Endometrium (tissue), 2 donors: ENCODE measurements around the gene ZDHHC16.

ENCODE experiments used
- FAIRE-seq: peaks from 2 replicates; lab custom pipeline; 2012; peaks lifted over from hg19 to GRCh38; lab: Jason Lieb, UNC
- donor health status: control.
- donor health status: control.

ZDHHC16 gene

GRCh38 chr10:97479939-97480338 is 34.0 kb downstream of the ZDHHC16 start:
- no peak for FAIRE-seq

GRCh38 chr10:97481071-97481470 is 35.1 kb downstream of the ZDHHC16 start:
- FAIRE-seq = no peak

GRCh38 chr10:97482381-97482780 is 36.4 kb downstream of the ZDHHC16 start:
- no peak for FAIRE-seq

- FAIRE-seq = no peak
Observed at GRCh38 chr10:97483506-97483905, 37.5 kb downstream of the ZDHHC16 start.

DNA sequence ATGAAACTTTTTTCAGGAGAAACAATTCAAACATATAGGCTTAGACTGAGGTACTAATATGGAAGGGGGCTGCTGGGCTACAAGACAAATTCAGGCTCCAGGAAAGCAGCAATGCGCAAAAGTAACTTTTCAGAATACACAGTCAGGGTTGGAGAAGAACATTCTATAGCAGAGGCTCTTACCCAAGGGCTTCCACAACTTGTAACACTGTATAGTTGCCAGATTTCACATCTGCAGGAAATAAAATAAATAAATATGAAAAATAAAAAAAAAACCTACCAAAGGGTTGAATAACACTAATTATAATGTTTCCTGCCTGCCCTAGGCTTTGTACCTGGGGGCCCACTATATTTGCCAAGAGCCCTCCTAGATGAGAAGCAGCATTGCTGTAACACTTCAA is 37.9 kb downstream of the ZDHHC16 start:
- no peak for FAIRE-seq

GRCh38 chr10:97485647-97486281 is 39.8 kb downstream of the ZDHHC16 start:
- no peak for FAIRE-seq

GRCh38 chr10:97490592-97490991 is 44.6 kb downstream of the ZDHHC16 start:
- FAIRE-seq = no peak

- no peak for FAIRE-seq
Observed at GRCh38 chr10:97494151-97494550, 48.2 kb downstream of the ZDHHC16 start.

GRCh38 chr10:97494863-97495506 is 49.0 kb downstream of the ZDHHC16 start:
- FAIRE-seq = no peak

DNA sequence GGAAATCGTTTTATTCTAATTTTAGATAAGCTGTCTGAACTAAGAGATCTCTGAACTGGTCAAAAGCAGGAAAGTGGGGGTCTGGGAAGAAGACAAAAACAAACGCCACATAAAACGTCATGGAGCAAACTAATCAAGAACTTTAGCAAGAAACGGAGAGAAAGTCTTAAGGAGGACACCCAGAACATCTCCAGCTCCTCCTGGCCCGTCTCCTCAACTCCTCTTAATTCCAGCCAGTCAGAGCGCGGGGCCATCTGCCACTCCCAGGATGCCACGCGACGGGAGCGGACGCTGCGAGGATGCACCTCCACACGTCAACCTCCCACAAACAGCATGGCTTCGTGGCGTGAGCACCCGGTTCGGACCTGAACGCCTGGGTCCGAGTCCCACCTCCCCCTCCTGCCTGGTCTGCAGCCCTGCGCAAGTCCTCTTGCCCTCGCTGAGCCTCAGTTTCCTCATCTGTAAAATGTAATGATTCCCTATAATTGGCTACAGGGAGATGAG is 51.6 kb downstream of the ZDHHC16 start:
- no peak for FAIRE-seq

GRCh38 chr10:97498076-97498840 is 52.3 kb downstream of the ZDHHC16 start, which contains the start of gene MMS19:
MMS19 (minus strand) TSS chr10:97498422; CDS start chr10:97498384, 38 bp downstream.
- FAIRE-seq = no peak

DNA sequence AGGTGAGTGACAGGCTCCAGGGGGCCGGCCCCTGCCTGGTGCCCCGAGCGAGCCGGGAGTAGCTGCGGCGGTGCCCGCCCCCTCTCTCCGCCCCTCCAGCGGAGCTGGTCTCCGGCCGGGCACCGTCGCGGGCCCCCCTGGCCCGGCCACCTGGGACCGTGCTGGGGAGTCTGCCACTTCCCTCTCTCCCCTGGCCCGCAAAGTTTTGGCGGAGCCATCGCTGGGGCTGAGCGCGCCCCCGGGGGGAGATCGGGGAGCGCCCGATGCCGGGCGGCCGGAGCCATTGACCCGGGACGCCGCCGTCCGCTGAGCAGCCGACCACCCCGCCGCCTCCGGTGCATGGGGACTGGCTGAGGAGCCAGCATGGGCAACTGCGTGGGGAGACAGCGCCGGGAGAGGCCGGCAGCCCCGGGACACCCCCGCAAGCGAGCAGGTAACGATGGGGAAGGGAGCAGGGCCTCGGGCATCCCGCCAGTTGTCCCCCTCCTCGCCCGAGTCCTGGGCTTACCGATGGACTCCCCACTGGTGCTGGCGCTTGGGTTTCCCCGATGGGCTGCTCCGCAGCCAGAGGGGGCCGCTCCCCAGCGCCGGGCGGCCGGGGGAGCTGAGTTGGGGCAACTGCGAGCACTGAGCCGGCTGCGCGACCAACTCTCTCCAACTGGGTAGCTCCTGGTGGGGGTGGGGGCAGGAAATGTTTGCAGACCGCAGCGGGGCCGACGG is 53.0 kb downstream of the ZDHHC16 start, which contains the start of gene UBTD1:
UBTD1 (plus strand) TSS at position 84 of the 720 bp plus-strand sequence; CDS start at position 364, 280 bp downstream.
- FAIRE-seq = no peak

DNA sequence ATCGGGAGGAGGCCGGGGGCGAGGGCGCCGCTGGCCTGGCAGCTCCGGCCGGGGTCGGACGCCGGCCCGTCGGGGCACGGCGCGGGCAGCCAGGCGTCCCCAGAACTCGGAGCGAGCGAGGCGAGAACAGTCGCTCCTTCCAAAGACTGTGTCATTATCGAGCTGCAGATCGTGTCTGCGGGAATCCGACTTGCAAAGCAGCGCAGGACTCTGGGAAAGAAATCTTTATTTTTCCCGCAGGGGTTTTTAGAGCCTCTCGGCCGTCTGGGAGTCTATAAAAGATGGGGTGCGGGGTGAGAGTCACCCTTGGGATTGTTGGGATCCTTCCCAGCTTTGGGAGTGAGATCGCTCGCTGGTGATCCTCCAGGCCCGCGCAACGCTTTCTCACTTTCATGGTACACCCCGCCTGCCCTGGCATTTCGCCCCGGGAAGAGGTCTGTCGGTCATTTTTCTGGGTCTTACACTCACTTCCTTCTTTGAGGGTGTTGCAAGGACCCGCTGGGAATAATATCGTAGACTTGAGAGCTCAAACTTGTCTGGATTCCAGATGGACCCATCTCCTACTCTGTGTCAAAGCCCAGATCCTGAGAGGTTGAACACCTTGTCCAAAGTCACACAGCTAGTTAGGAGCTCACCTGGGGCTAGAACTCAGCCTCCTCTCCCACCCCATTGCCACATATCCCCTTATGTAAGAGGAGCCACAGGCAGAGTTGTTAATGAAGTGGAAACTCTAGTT is 53.8 kb downstream of the ZDHHC16 start:
- FAIRE-seq = no peak

DNA sequence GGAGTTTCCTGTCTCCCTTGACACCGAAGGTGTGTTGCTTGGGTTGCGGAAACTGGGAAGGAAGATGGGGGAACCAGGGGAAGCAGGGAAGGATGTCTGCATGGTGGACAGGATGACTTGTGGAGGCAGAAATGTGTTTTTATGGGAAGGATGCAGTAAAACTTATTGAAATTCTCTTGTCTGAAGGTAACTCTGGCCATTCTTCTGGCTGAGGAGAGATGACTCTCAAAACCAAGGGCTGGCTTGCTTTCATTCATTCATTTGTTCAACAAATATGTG is 54.3 kb downstream of the ZDHHC16 start:
- no peak for FAIRE-seq

DNA sequence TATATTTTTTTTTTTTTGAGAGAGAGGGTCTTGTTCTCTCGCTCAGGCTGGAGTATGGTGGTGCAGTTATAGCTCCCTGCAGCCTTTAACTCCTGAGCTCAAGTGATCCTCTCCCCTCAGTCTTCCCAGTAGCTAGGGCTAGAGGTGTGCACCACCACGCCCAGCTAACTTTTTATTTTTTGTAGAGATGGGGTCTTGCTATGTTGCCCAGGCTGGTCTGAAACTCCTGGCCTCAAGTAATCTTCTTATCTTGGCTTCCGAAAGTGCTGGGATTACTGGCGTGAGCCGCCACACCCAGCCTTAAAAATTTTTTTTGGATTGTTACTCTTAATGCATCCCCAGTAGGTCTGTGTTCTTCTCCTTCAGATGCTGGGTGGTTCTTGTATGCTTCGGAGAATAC is 56.9 kb downstream of the ZDHHC16 start:
- no peak for FAIRE-seq

DNA sequence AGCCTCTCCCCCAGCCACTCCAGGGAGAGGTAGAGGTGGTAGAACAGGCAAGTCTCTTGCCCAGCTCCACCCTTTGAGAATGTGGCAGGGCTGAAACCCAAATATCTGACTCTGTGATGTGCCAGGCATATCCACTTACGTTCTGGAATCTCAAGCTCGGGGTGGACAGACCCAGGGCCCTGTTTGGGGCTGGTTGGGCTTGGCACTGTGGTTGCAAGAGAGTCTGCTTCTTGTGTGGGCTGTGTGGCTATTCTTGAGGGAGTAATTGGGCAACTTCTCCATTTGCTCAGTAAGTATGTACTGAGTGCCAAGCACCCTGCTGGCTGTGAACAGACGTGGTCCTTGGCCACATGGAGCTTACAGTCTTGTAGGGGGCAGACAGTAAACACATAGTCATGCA is 57.4 kb downstream of the ZDHHC16 start:
- no peak for FAIRE-seq

DNA sequence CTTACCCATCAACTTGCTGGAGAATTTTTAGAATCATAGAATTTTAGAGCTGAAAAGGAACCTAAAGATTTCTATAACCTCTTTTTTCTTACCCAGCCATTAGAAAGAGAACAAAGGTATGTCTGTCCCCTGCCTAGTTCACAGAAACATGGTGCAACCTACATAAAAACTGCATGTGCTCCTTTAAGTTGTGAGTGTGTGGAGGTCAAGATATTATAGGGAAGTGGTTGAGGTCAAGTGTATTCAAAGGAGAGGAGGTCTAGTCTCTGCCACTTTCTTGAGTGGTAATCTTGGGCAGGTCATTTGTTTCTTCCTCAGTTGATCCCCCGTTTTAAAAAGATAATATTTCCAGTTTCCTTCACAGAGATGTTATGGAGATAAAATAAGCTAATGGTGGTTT is 59.2 kb downstream of the ZDHHC16 start:
- no peak for FAIRE-seq

DNA sequence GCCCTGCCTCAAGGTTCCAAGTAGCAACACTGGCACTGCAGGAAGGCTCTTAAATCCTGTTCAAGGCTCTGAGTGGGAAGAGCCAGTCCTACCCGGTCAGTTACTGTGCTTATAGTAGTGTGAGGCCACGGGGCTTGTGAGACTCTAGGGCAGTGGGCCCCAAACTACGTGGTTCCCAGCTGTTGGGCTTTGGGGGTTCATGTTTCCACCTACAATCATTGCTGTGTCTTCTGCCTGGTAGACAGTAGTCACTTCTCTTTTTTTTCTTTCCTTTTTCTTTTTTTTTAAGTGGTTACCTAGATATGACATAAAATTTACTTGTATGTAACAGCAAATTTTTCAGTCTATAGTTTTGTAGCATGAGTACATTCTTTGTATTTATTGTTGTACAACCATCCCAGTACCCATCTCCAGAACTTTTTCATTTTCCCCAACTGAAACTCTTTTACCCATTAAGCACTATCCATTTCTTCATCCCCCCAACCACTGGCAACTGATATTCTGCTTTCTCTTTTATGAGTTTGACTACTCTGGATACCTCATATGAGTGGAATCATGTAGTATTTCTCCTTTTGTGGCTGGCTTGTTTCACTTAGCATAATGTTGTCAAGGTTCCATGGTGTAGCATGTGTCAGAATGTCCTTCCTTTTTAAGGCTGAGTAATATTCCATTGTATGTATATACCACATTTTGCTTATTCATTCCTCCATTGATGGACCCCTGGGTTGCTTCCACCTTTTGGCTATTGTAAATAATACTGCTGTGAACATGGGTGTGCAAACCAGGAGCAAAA is 60.4 kb downstream of the ZDHHC16 start:
- no peak for FAIRE-seq
